Astrocyte of the hippocampus (primary cell): ENCODE results near the gene LGI4.

Experiments
- DNase-seq: peaks from one replicate; pipeline ENCODE4 v3.0.0; 2011; ENCODE audit warnings: low read depth, low spot score

The LGI4 gene

GRCh38 chr19:35087393-35087792 lies 47.5 kb downstream of the LGI4 start:
- DNase-seq, result no peak

GRCh38 chr19:35086455-35086854 lies 48.4 kb downstream of the LGI4 start:
- no peak for DNase-seq

GRCh38 chr19:35085947-35086346 lies 48.9 kb downstream of the LGI4 start:
- DNase-seq, result no peak

GRCh38 chr19:35084509-35084762 lies 50.4 kb downstream of the LGI4 start:
- no peak for DNase-seq

- no peak for DNase-seq
These were observed 51.0 kb downstream of the LGI4 start for GRCh38 chr19:35083691-35084508.

- no peak for DNase-seq
These were observed 53.7 kb downstream of the LGI4 start for GRCh38 chr19:35081201-35081600.

GRCh38 chr19:35080613-35081170 lies 54.2 kb downstream of the LGI4 start:
- DNase-seq, result no peak

- no peak for DNase-seq
These were observed 55.0 kb downstream of the LGI4 start for GRCh38 chr19:35079826-35080225.

GRCh38 chr19:35077411-35078223 lies 57.2 kb downstream of the LGI4 start:
- DNase-seq, result no peak

- no peak for DNase-seq
These were observed 58.2 kb downstream of the LGI4 start for GRCh38 chr19:35076657-35077056.

GRCh38 chr19:35076026-35076370 lies 58.9 kb downstream of the LGI4 start:
- DNase-seq, result no peak

- no peak for DNase-seq
These were observed 59.4 kb downstream of the LGI4 start for GRCh38 chr19:35075202-35076025.
